SK-N-MC (cell line): ENCODE data around the gene CALCA.

ENCODE experiments used
- EZH2 ChIP-seq: fragments of 200-600 bp; sonication (generic); IDR thresholded peaks from one replicate; pipeline ENCODE4 v1.6.1; 2017; ENCODE audit warnings: antibody characterized with exemption
- FOXP2 ChIP-seq: optimal IDR thresholded peaks from 2 replicates; pipeline ENCODE3; 2011; ENCODE audit warnings: mild to moderate bottlenecking, moderate library complexity; ENCODE audit not compliant: insufficient read depth; ENCODE audit errors: extremely low read length, control extremely low read depth
- POLR2AphosphoS5 ChIP-seq: IDR thresholded peaks from 2 replicates; pipeline ENCODE4 v1.6.1; 2012; ENCODE audit warnings: mild to moderate bottlenecking, low read depth, low read length, borderline replicate concordance

- TF ChIP-seq EZH2 (no peak), FOXP2 (no peak), POLR2AphosphoS5 (no peak)
Measured at GRCh38 chr11:14974515-14975251, 2.5 kb upstream of the CALCA start.
